H9 (cell line): Measurements from ENCODE around the gene TEAD1. TPM values are rescaled to one million over a fixed set of nuclear protein-coding genes. Genes with fewer than 3 reads are reported as not detected.

Experiments used
- DNase-seq: peaks from one replicate; pipeline ENCODE4 v3.0.0-alpha.2; 2017
- H2AFZ ChIP-seq: one replicate; pipeline ENCODE4 v1.6.1; 2013; ENCODE audit warnings: mild to moderate bottlenecking, low read length, control low read depth, moderate library complexity
- H2AK5ac ChIP-seq: 2 replicates; pipeline ENCODE4 v1.6.1; 2013; ENCODE audit warnings: low read length, control low read depth, mixed read lengths; ENCODE audit not compliant: insufficient read length
- H2BK120ac ChIP-seq: one replicate; pipeline ENCODE4 v1.6.1; 2013; ENCODE audit warnings: low read depth, mild to moderate bottlenecking, low read length, control low read depth, inconsistent platforms; ENCODE audit not compliant: poor library complexity, severe bottlenecking
- H2BK12ac ChIP-seq: 2 replicates; pipeline ENCODE4 v1.6.1; 2013; ENCODE audit warnings: low read length, control low read depth, mixed read lengths, low read depth; ENCODE audit not compliant: insufficient read length
- H2BK15ac ChIP-seq: 2 replicates; pipeline ENCODE4 v1.6.1; 2013; ENCODE audit warnings: low read depth, low read length, control low read depth
- H2BK20ac ChIP-seq: one replicate; pipeline ENCODE4 v1.6.1; 2013; ENCODE audit warnings: low read depth, mild to moderate bottlenecking, low read length, control low read depth, inconsistent platforms; ENCODE audit not compliant: poor library complexity, severe bottlenecking
- H2BK5ac ChIP-seq: 2 replicates; pipeline ENCODE4 v1.6.1; 2013; ENCODE audit warnings: low read length, control low read depth, mixed read lengths; ENCODE audit not compliant: insufficient read length
- H3K14ac ChIP-seq: 2 replicates; pipeline ENCODE4 v1.6.1; 2013; ENCODE audit warnings: low read length, control low read depth; ENCODE audit not compliant: insufficient read depth
- H3K18ac ChIP-seq: 2 replicates; pipeline ENCODE4 v1.6.1; 2013; ENCODE audit warnings: low read depth, mild to moderate bottlenecking, mixed read lengths, low read length, control low read depth; ENCODE audit not compliant: insufficient read length
- H3K23ac ChIP-seq: 2 replicates; pipeline ENCODE4 v1.6.1; 2013; ENCODE audit warnings: low read length, control low read depth, mixed read lengths, low read depth; ENCODE audit not compliant: insufficient read length
- H3K23me2 ChIP-seq: 2 replicates; pipeline ENCODE4 v1.6.1; 2013; ENCODE audit warnings: low read depth, mild to moderate bottlenecking, mixed read lengths, low read length, control low read depth; ENCODE audit not compliant: insufficient read length, poor library complexity, severe bottlenecking
- H3K27ac ChIP-seq: 2 replicates; pipeline ENCODE4 v1.5.1; 2013; ENCODE audit warnings: low read length, control low read depth, mixed read lengths, low read depth; ENCODE audit not compliant: insufficient read length
- H3K27me3 ChIP-seq: 2 replicates; pipeline ENCODE4 v1.6.1; 2013; ENCODE audit warnings: low read length, control low read depth, inconsistent platforms; ENCODE audit not compliant: insufficient read depth
- H3K4ac ChIP-seq: 2 replicates; pipeline ENCODE4 v1.6.1; 2013; ENCODE audit warnings: low read depth, mild to moderate bottlenecking, control low read depth, inconsistent platforms, low read length, moderate library complexity
- H3K4me1 ChIP-seq: 2 replicates; pipeline ENCODE4 v1.6.1; 2013; ENCODE audit warnings: low read length, control low read depth, inconsistent platforms; ENCODE audit not compliant: insufficient read depth
- H3K4me2 ChIP-seq: 2 replicates; pipeline ENCODE4 v1.6.1; 2013; ENCODE audit warnings: low read length, control low read depth, mixed read lengths; ENCODE audit not compliant: insufficient read length, insufficient read depth
- H3K56ac ChIP-seq: 2 replicates; pipeline ENCODE4 v1.6.1; 2013; ENCODE audit warnings: low read depth, mild to moderate bottlenecking, mixed read lengths, low read length, control low read depth; ENCODE audit not compliant: insufficient read length
- H3K79me1 ChIP-seq: 2 replicates; pipeline ENCODE4 v1.6.1; 2013; ENCODE audit warnings: low read depth, mild to moderate bottlenecking, moderate library complexity, low read length, control low read depth, inconsistent platforms; ENCODE audit not compliant: insufficient read depth, poor library complexity, severe bottlenecking
- H3K79me2 ChIP-seq: 2 replicates; pipeline ENCODE4 v1.6.1; 2013; ENCODE audit warnings: low read length, control low read depth, inconsistent platforms; ENCODE audit not compliant: insufficient read depth
- H3K9ac ChIP-seq: 2 replicates; pipeline ENCODE4 v1.6.1; 2013; ENCODE audit warnings: low read length, control low read depth, mixed read lengths; ENCODE audit not compliant: insufficient read length; ENCODE audit errors: extremely low read depth
- H3K9me3 ChIP-seq: one replicate; pipeline ENCODE4 v1.6.1; 2013; ENCODE audit warnings: low read depth, low read length, inconsistent platforms; ENCODE audit not compliant: control insufficient read depth
- H3T11ph ChIP-seq: one replicate; pipeline ENCODE4 v1.6.1; 2013; ENCODE audit warnings: mild to moderate bottlenecking, low read length, control low read depth, inconsistent platforms
- H4K20me1 ChIP-seq: one replicate; pipeline ENCODE4 v1.6.1; 2013; ENCODE audit not compliant: control insufficient read depth, insufficient read length, insufficient read depth
- H4K5ac ChIP-seq: 2 replicates; pipeline ENCODE4 v1.6.1; 2013; ENCODE audit warnings: low read depth, mild to moderate bottlenecking, mixed read lengths, low read length, control low read depth; ENCODE audit not compliant: insufficient read length
- H4K8ac ChIP-seq: replicated peaks from 2 replicates; pipeline ENCODE4 v1.6.1; 2013; ENCODE audit warnings: low read length, control low read depth, mixed read lengths, low read depth; ENCODE audit not compliant: insufficient read length
- H4K91ac ChIP-seq: 2 replicates; pipeline ENCODE4 v1.6.1; 2013; ENCODE audit warnings: low read depth, mild to moderate bottlenecking, moderate library complexity, mixed read lengths, low read length, control low read depth; ENCODE audit not compliant: insufficient read length
- H3K27ac Mint-ChIP-seq, 3 experiments: 2 replicates in 2 of 3; 3 replicates in 1 of 3; pipeline ENCODE4 v1.8.0; 2020 to 2021; ENCODE audit warnings: mixed read lengths in 3 of 3, mild to moderate bottlenecking in 1 of 3, moderate library complexity in 1 of 3
- H3K27me3 Mint-ChIP-seq: 2 replicates; pipeline ENCODE4 v1.8.0; 2021; ENCODE audit warnings: low read depth, mild to moderate bottlenecking, moderate library complexity, mixed read lengths
- H3K36me3 Mint-ChIP-seq, 3 experiments: 2 replicates in 2 of 3; 3 replicates in 1 of 3; pipeline ENCODE4 v1.8.0; 2020 to 2021; ENCODE audit warnings: low read depth in 3 of 3, mixed read lengths in 3 of 3; ENCODE audit not compliant: insufficient read depth in 1 of 3
- H3K4me1 Mint-ChIP-seq, 2 experiments: 2 replicates each; pipeline ENCODE4 v1.8.0; 2020; ENCODE audit warnings: mixed read lengths in 2 of 2
- H3K4me3 Mint-ChIP-seq, 2 experiments: 2 replicates in 1 of 2; 3 replicates in 1 of 2; pipeline ENCODE4 v1.8.0; 2020 to 2021; ENCODE audit warnings: mild to moderate bottlenecking in 2 of 2, mixed read lengths in 2 of 2, moderate library complexity in 1 of 2
- H3K9me3 Mint-ChIP-seq, 2 experiments: 2 replicates in 1 of 2; 3 replicates in 1 of 2; pipeline ENCODE4 v1.8.0; 2020; ENCODE audit warnings: mild to moderate bottlenecking in 2 of 2, mixed read lengths in 2 of 2, moderate library complexity in 1 of 2
- CTCF ChIP-seq: fragments of 200-600 bp; sonication (generic); conservative IDR thresholded peaks from 3 replicates; pipeline ENCODE4 v1.8.0; 2021; ENCODE audit warnings: antibody characterized with exemption, mild to moderate bottlenecking
- WGBS: extraction: QIAGEN DNeasy Blood & Tissue Kit; methylation state at CpG from one replicate; pipeline ENCODE4 v1.1.7; 2013; ENCODE audit warnings: missing lambda C conversion rate, low lambda C conversion rate, mixed read lengths; ENCODE audit not compliant: insufficient read length; ENCODE audit errors: extremely low coverage; 5-methylcytosine and 5-hydroxymethylcytosine counted together
- total RNA-seq: library from RNA; stranded (reverse); gene quantifications from 2 replicates; pipeline ENCODE4 v1.2.1, GENCODE V29; 2021

TEAD1 gene
- total RNA-seq, 1 experiment from 2014 or later, result 75.1 TPM

- peaks cover 12% of the 10 kb centered on the region; the same call in 1 of the 2 replicates for H3K79me2 ChIP-seq
- H3K18ac ChIP-seq, result no peak overlapping the region
- DNase-seq, result no peak
- peak overlapping the region in 1 of 3 experiments; percentile 32; a peak in 1 of 7 replicates for H3K27ac Mint-ChIP-seq
- H3K4me2 ChIP-seq, result no peak overlapping the region
- H3K79me1 ChIP-seq, result peaks cover 8% of the 10 kb centered on the region
- WGBS, result no CpG with 5 or more reads among the region's 4 CpGs
- no peak overlapping the region for H2AFZ ChIP-seq
- no peak overlapping the region for H2AK5ac ChIP-seq
- H2BK15ac ChIP-seq, result no peak overlapping the region
- no peak overlapping the region for H3K4ac ChIP-seq
- no peak overlapping the region for H2BK5ac ChIP-seq
- no peaks in the 10 kb centered on the region for H3K9me3 ChIP-seq
- H3K4me1 ChIP-seq, result peaks cover 23% of the 10 kb centered on the region; the same call in 1 of the 2 replicates
- no peak overlapping the region for H2BK12ac ChIP-seq
- no peak overlapping the region for H2BK20ac ChIP-seq
- no peak overlapping the region for H3T11ph ChIP-seq
- no peak overlapping the region for H3K56ac ChIP-seq
- H3K27me3 Mint-ChIP-seq, result no peaks in the 10 kb centered on the region
- H3K14ac ChIP-seq, result no peak overlapping the region
- no peak overlapping the region for H3K4me3 Mint-ChIP-seq
- H4K20me1 ChIP-seq, result no peaks in the 10 kb centered on the region
- peaks cover 60 to 62% of the 10 kb centered on the region in 2 experiments for H3K4me1 Mint-ChIP-seq
- H3K9me3 Mint-ChIP-seq, result no peaks in the 10 kb centered on the region
- no peak overlapping the region for H2BK120ac ChIP-seq
- no peak overlapping the region for H3K23ac ChIP-seq
- TF ChIP-seq CTCF, result no peak
- no peak overlapping the region for H3K27ac ChIP-seq
- no peak overlapping the region for H4K91ac ChIP-seq
- no peaks in the 10 kb centered on the region for H3K23me2 ChIP-seq
- H4K8ac ChIP-seq, result no peak overlapping the region
- H4K5ac ChIP-seq, result no peak overlapping the region
- no peaks in the 10 kb centered on the region for H3K27me3 ChIP-seq
- H3K9ac ChIP-seq, result no peak overlapping the region
- peaks cover 0 to 2% (median 0%) of the 10 kb centered on the region in 3 experiments; a peak in 2 of 7 replicates for H3K36me3 Mint-ChIP-seq
These were observed 40.9 kb downstream of the TEAD1 start for GRCh38 chr11:12715131-12715530.
